Mesendoderm (in vitro differentiated cells): Measurements from ENCODE around the gene ATR. TPM values are rescaled to one million over a fixed set of nuclear protein-coding genes. Genes with fewer than 3 reads are reported as not detected.

Source experiments
- DNase-seq: peaks from one replicate; pipeline ENCODE4 v3.0.0; 2013
- H2AK5ac ChIP-seq: 2 replicates; pipeline ENCODE4 v1.6.1; 2013; ENCODE audit warnings: low read length, inconsistent platforms
- H2BK120ac ChIP-seq: 2 replicates; pipeline ENCODE4 v1.6.1; 2013; ENCODE audit warnings: low read depth, mild to moderate bottlenecking, low read length, moderate library complexity, mixed read lengths
- H2BK15ac ChIP-seq: replicated peaks from 2 replicates; pipeline ENCODE4 v1.6.1; 2013; ENCODE audit warnings: low read depth, mild to moderate bottlenecking, moderate library complexity
- H2BK5ac ChIP-seq: 2 replicates; pipeline ENCODE4 v1.6.1; 2013; ENCODE audit warnings: low read length, inconsistent platforms
- H3K18ac ChIP-seq: 2 replicates; pipeline ENCODE4 v1.6.1; 2013; ENCODE audit warnings: mild to moderate bottlenecking, low read length, mixed read lengths
- H3K23ac ChIP-seq: one replicate; pipeline ENCODE4 v1.6.1; 2013; ENCODE audit warnings: low read length
- H3K27ac ChIP-seq: 2 replicates; pipeline ENCODE4 v1.5.1; 2013; ENCODE audit warnings: low read depth, mild to moderate bottlenecking, inconsistent platforms, low read length, moderate library complexity
- H3K27me3 ChIP-seq: 2 replicates; pipeline ENCODE4 v1.6.1; 2013; ENCODE audit warnings: low read length, control low read depth, mild to moderate bottlenecking, inconsistent platforms; ENCODE audit not compliant: insufficient read depth, poor library complexity
- H3K36me3 ChIP-seq: 2 replicates; pipeline ENCODE4 v1.6.1; 2013; ENCODE audit warnings: low read length, inconsistent platforms; ENCODE audit not compliant: control insufficient read depth, insufficient read depth
- H3K4ac ChIP-seq: one replicate; pipeline ENCODE4 v1.6.1; 2013; ENCODE audit warnings: low read depth, mild to moderate bottlenecking, low read length, moderate library complexity
- H3K4me1 ChIP-seq: 2 replicates; pipeline ENCODE4 v1.6.1; 2013; ENCODE audit warnings: low read depth, low read length, inconsistent platforms; ENCODE audit not compliant: control insufficient read depth
- H3K4me2 ChIP-seq: 2 replicates; pipeline ENCODE4 v1.6.1; 2013; ENCODE audit warnings: low read length
- H3K4me3 ChIP-seq: 2 replicates; pipeline ENCODE4 v1.5.1; 2013; ENCODE audit warnings: mild to moderate bottlenecking, low read length
- H3K56ac ChIP-seq: one replicate; pipeline ENCODE4 v1.6.1; 2013; ENCODE audit warnings: low read length
- H3K79me1 ChIP-seq: 2 replicates; pipeline ENCODE4 v1.6.1; 2013; ENCODE audit warnings: low read length, inconsistent platforms
- H3K79me2 ChIP-seq: 2 replicates; pipeline ENCODE4 v1.6.1; 2013; ENCODE audit warnings: mild to moderate bottlenecking, low read length; ENCODE audit not compliant: control insufficient read depth, insufficient read depth
- H3K9ac ChIP-seq: 2 replicates; pipeline ENCODE4 v1.6.1; 2013; ENCODE audit warnings: low read length, inconsistent platforms
- H4K5ac ChIP-seq: one replicate; pipeline ENCODE4 v1.6.1; 2013; ENCODE audit warnings: low read length
- H4K8ac ChIP-seq: one replicate; pipeline ENCODE4 v1.6.1; 2013; ENCODE audit warnings: low read depth, mild to moderate bottlenecking, control low read depth, low read length, moderate library complexity
- WGBS: extraction: QIAGEN DNeasy Blood & Tissue Kit; methylation state at CpG from one replicate; pipeline ENCODE4 v1.1.7; 2013; ENCODE audit warnings: low lambda C conversion rate, missing lambda C conversion rate; ENCODE audit not compliant: insufficient coverage; ENCODE audit errors: extremely low coverage; 5-methylcytosine and 5-hydroxymethylcytosine counted together
- polyA plus RNA-seq, 2 experiments: library from polyadenylated mRNA; stranded (reverse); fragments of 200-250 nt; gene quantifications; one replicate each; pipeline ENCODE4 v1.2.3, GENCODE V29; 2013

The ATR gene
- 9.2 TPM for polyA plus RNA-seq (2013, experiment 1 of 2)
- 10.8 TPM for polyA plus RNA-seq (2013, experiment 2 of 2)

DNA sequence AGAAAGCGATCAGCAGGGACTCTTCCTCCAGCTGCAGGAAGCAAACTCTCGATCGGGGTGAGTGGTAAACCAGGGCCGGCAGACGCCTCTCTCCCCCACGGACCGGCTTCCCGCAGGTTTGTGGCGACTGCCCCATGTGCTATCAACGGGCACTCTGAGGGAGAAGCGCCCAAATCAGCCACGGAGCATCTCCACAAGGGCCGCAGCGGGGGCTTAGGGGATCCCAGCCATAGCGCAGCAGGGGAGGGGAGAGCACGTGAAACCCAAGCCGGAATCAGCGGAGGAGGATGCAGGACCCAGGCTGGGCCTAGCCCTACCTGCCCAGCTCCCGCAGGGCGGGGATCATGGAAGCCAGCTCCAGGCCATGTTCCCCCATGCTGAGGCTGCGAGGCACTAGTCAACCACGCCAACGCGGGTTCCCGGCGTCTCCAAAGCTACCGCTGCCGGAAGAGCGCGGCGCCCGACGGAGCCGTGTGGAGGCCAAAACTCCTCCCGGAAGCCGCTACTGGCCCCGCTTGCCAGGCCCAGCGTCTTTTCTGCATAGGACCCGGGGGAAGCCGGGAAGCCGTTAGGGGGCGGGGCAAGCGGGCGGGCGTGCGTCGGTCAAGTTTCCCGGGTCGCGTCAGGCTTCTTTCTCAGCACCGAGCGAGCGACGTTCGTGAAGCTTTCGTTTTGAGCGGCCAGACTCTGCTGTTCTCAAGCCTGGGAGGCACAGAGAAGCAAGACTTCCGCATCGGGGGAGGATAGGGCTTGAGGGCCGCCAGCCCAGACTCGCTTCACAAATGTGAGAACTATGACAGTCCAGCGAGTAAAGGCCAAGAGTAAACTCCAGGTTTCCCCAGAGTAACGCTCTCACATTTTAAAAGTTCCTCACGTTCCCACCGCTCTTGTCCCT, at the start of gene ATR:
Gene ATR (minus strand): TSS at position 405 of the 895 bp plus-strand sequence. CDS start 29 bp downstream, at position 376.
- Histone ChIP-seq H4K5ac (peak within 1 kb of the TSS; percentile 12), H3K4me1 (no peaks in the 10 kb centered on the region), H3K9ac (peak within 1 kb of the TSS; percentile 97), H4K8ac (peak within 1 kb of the TSS; percentile 82), H2AK5ac (no peak within 1 kb of the TSS), H3K4ac (no peak within 1 kb of the TSS), H3K79me1 (no peaks in the 10 kb centered on the region), H3K4me2 (peak within 1 kb of the TSS; percentile 81), H3K23ac (no peak within 1 kb of the TSS), H2BK120ac (no peak within 1 kb of the TSS), H2BK5ac (peak within 1 kb of the TSS; percentile 91), H3K56ac (peak within 1 kb of the TSS; percentile 99), H3K27me3 (no peaks in the 10 kb centered on the region), H3K79me2 (peaks cover 5% of the 10 kb centered on the region), H3K36me3 (no peaks in the 10 kb centered on the region), H3K4me3 (peak within 1 kb of the TSS; percentile 94), H3K18ac (peak within 1 kb of the TSS; percentile 88), H3K27ac (peak within 1 kb of the TSS; percentile 83), H2BK15ac (no peak within 1 kb of the TSS)
- WGBS: no CpG with 5 or more reads among the region's 65 CpGs
- peak; percentile 98 for DNase-seq

DNA sequence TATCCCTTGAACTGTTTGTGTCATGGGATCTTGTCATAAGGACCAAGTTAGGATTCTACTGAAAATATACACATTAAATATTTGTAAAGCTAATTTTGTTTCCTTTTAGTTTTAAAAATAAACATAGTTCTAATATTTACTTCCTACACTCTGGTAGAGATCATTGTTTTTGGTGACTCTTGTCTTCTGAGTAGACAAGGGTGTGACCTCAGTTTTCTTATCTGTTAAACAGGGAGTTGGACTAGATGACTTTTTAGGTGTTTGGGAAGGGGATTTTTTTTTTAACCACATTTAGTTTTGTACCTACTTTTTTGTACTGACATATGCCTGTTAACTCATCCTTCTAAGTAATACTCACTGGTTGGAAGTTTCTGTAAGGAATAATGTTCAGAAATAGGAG, 48.4 kb upstream of the ATR start:
- no peaks in the 10 kb centered on the region for H3K79me1 ChIP-seq
- H4K8ac ChIP-seq: no peak overlapping the region
- no peak overlapping the region for H3K4me2 ChIP-seq
- DNase-seq: no peak
- no peaks in the 10 kb centered on the region for H3K4me1 ChIP-seq
- no peak overlapping the region for H3K56ac ChIP-seq
- no peak overlapping the region for H4K5ac ChIP-seq
- H2AK5ac ChIP-seq: no peak overlapping the region
- no peaks in the 10 kb centered on the region for H3K79me2 ChIP-seq
- H2BK15ac ChIP-seq: no peak overlapping the region
- no peaks in the 10 kb centered on the region for H3K27me3 ChIP-seq
- no peak overlapping the region for H2BK120ac ChIP-seq
- no peak overlapping the region for H3K18ac ChIP-seq
- no peaks in the 10 kb centered on the region for H3K36me3 ChIP-seq
- H3K4me3 ChIP-seq: no peak overlapping the region
- H3K9ac ChIP-seq: no peak overlapping the region
- H3K23ac ChIP-seq: no peak overlapping the region
- no peak overlapping the region for H3K4ac ChIP-seq
- no peak overlapping the region for H2BK5ac ChIP-seq
- H3K27ac ChIP-seq: no peak overlapping the region

DNA sequence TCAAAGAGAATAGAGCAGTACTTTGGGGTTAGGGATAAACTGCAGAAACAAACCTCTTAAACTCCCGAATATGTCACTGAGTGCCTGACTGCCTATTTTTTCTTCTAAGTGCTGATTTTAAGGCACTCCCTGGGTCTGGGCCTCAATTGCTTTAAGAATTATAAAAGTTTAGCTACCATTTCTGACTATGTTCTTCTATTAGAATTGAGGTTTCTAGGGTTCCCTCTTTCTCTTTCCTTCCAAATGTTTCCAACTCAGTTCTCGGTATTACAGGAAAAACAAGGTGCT, 46.6 kb upstream of the ATR start:
- H3K36me3 ChIP-seq: no peaks in the 10 kb centered on the region
- H3K79me2 ChIP-seq: no peaks in the 10 kb centered on the region
- H2BK5ac ChIP-seq: no peak overlapping the region
- no peak for DNase-seq
- H2BK15ac ChIP-seq: no peak overlapping the region
- no peak overlapping the region for H3K18ac ChIP-seq
- no peak overlapping the region for H3K4me3 ChIP-seq
- H3K27me3 ChIP-seq: no peaks in the 10 kb centered on the region
- H3K4me2 ChIP-seq: no peak overlapping the region
- H3K4ac ChIP-seq: no peak overlapping the region
- no peak overlapping the region for H3K23ac ChIP-seq
- H3K4me1 ChIP-seq: no peaks in the 10 kb centered on the region
- H3K9ac ChIP-seq: no peak overlapping the region
- WGBS: no CpG with 5 or more reads among the region's 2 CpGs
- no peak overlapping the region for H4K5ac ChIP-seq
- H2BK120ac ChIP-seq: no peak overlapping the region
- H3K79me1 ChIP-seq: no peaks in the 10 kb centered on the region
- no peak overlapping the region for H2AK5ac ChIP-seq
- no peak overlapping the region for H4K8ac ChIP-seq
- no peak overlapping the region for H3K27ac ChIP-seq
- no peak overlapping the region for H3K56ac ChIP-seq

DNA sequence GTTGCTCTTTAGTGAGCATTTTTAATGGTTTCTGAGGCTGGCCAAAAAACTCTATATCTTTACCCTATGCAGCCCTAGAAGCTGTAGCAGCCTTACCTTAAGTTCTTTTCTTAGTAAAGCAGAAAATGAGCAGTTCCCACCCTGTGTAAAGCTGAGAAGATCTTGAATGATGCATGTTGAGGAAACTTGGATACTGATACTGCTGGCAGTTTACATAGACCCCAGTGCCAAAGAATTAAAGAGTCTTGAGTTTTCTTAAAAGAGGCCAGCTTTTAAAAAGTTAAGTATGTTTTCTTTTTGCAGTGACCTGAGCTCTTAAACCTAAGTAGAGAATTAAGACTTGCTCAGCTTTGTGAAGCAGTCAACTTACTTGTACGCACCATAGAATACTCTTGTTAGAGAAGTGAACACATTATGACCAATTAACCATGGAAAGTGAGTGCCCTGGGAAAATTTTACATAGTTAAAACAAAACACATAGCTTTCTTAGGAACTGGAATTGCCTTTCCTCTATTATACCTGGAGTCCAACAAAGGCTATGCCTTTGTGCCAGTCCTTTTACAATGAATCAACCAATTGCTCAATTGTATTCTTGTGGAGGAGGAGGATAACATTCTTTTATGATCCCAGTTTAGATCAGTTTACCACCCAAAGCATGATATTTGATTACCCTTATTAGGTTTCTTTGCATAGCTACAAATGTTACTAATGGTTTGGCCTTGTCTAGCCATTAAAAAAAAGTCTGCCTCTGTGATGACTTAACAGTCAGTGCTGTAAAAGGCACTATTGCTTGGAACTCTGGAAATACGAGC, 46.0 kb upstream of the ATR start:
- no peak for DNase-seq
- Histone ChIP-seq H3K56ac (no peak overlapping the region), H3K79me1 (no peaks in the 10 kb centered on the region), H3K9ac (no peak overlapping the region), H4K5ac (no peak overlapping the region), H3K27ac (no peak overlapping the region), H2BK15ac (no peak overlapping the region), H3K27me3 (no peaks in the 10 kb centered on the region), H3K36me3 (no peaks in the 10 kb centered on the region), H3K4me2 (no peak overlapping the region), H3K79me2 (no peaks in the 10 kb centered on the region), H2AK5ac (no peak overlapping the region), H2BK5ac (no peak overlapping the region), H2BK120ac (no peak overlapping the region), H3K18ac (no peak overlapping the region), H3K4ac (no peak overlapping the region), H3K23ac (no peak overlapping the region), H3K4me1 (no peaks in the 10 kb centered on the region), H4K8ac (no peak overlapping the region), H3K4me3 (no peak overlapping the region)
- no CpG with 5 or more reads among the region's 2 CpGs for WGBS

DNA sequence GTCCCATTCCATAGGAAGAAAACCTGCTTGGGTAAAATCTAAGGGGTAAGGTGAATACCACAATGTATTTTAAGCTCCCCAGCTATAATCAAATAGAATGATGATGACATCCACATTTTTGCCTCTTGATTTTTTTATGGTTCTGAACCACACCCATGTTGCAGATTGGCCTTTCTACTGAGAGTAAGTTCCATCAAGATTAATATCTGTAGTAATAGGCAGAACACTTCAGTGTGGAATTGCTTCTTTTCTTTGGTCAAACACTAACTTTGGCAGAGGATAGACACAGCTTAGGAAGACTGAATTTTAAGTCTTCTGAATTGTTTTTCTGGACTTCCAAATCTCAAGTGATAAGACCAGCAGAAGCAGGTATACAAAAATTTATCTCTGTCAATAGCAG, 44.7 kb upstream of the ATR start:
- no peak overlapping the region for H2BK120ac ChIP-seq
- no peaks in the 10 kb centered on the region for H3K4me1 ChIP-seq
- no peaks in the 10 kb centered on the region for H3K79me1 ChIP-seq
- no peak overlapping the region for H3K27ac ChIP-seq
- H3K56ac ChIP-seq: no peak overlapping the region
- H3K4me2 ChIP-seq: no peak overlapping the region
- no peak overlapping the region for H4K8ac ChIP-seq
- no peak for DNase-seq
- H2AK5ac ChIP-seq: no peak overlapping the region
- no peaks in the 10 kb centered on the region for H3K36me3 ChIP-seq
- H3K4ac ChIP-seq: no peak overlapping the region
- no peak overlapping the region for H4K5ac ChIP-seq
- H3K27me3 ChIP-seq: no peaks in the 10 kb centered on the region
- H3K9ac ChIP-seq: no peak overlapping the region
- H2BK15ac ChIP-seq: no peak overlapping the region
- H3K4me3 ChIP-seq: no peak overlapping the region
- H3K18ac ChIP-seq: no peak overlapping the region
- no peak overlapping the region for H3K23ac ChIP-seq
- no peaks in the 10 kb centered on the region for H3K79me2 ChIP-seq
- H2BK5ac ChIP-seq: no peak overlapping the region
